HUES64 (cell line): Measurements from ENCODE around the gene WRAP53.
A peak's percentile ranks its signal among the peaks of the same experiment; 100 is the strongest.

Experiments used
- H3K27ac ChIP-seq: 2 replicates; pipeline ENCODE4 v1.7.0; 2013; ENCODE audit warnings: low read depth, low read length, inconsistent platforms
- H3K27me3 ChIP-seq: 2 replicates; pipeline ENCODE4 v1.6.1; 2013; ENCODE audit warnings: mild to moderate bottlenecking, low read length; ENCODE audit not compliant: insufficient read depth
- H3K36me3 ChIP-seq: 2 replicates; pipeline ENCODE4 v1.6.1; 2013; ENCODE audit warnings: mild to moderate bottlenecking, low read length; ENCODE audit not compliant: insufficient read depth
- H3K4me1 ChIP-seq: 2 replicates; pipeline ENCODE4 v1.6.1; 2013; ENCODE audit warnings: mild to moderate bottlenecking, low read length, moderate library complexity; ENCODE audit not compliant: insufficient read depth
- H3K4me3 ChIP-seq: 2 replicates; pipeline ENCODE4 v1.5.1; 2013; ENCODE audit warnings: mild to moderate bottlenecking, low read length, moderate library complexity
- H3K9ac ChIP-seq: 2 replicates; pipeline ENCODE4 v1.6.1; 2013; ENCODE audit warnings: mild to moderate bottlenecking, low read depth, low read length
- H3K9me3 ChIP-seq: 2 replicates; pipeline ENCODE4 v1.6.1; 2013; ENCODE audit warnings: low read depth, low read length; ENCODE audit not compliant: insufficient read depth
- WGBS: fragments of 150-250, 120-280 bp; methylation state at CpG from one replicate; pipeline ENCODE4 v1.1.7; 2013; ENCODE audit warnings: missing lambda C conversion rate; 5-methylcytosine and 5-hydroxymethylcytosine counted together

The WRAP53 gene

DNA sequence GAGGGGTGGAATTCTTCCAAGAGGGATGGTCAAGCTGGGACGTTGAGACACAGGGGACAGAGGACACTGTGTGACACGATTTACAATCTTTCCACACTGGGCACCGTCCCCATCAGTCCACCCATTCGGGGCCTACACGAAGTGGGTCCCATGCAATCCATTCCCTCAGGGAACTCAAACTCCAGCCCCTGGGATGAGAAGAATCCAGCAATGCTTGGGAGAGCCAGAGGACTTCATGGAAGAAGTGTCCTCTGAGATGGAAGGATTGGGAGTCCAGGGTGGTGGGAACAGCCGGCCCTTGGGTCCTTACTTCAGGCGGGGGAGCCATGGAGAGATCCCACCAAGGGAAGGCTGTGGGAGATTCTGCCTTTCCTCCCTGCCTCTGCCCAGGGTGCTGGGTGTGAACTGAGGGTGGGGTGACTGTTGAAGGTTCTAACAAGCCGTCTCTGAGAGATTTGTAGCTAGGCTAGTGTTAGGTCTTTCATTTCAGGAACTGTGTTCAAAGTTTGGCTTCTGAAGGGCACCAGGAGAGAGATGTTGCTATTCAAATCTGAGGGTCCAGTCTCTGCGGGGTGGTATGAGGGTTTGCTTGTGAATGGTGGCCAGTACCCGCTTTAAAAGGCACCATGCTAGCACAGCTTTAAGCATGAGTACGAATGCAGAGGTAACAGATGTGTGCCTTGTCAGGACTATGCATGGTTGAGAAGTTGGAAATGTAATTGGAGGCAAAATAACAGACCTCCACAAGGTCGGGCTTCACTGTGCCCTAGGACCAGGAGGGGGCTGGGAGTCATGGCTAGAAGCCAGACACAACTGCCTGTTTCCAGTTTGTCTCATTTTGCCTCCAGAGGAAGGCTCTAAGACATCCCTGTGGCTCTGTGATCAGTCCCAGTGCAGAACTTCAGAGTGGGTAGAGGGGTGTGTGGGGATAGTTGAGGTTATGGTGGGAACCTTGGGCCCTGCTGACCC, 35.6 kb upstream of the WRAP53 start:
- WGBS = 79% methylated on average over 12 of the region's 12 CpGs
- H3K9me3 ChIP-seq = no peaks in the 10 kb centered on the region
- no peak overlapping the region for H3K9ac ChIP-seq
- H3K27me3 ChIP-seq = peaks cover 37% of the 10 kb centered on the region
- peaks cover 12% of the 10 kb centered on the region; the same call in 1 of the 2 replicates for H3K36me3 ChIP-seq
- peaks cover 16% of the 10 kb centered on the region for H3K4me1 ChIP-seq
- peak overlapping the region; percentile 66; the same call in 1 of the 2 replicates for H3K4me3 ChIP-seq
- H3K27ac ChIP-seq = no peak overlapping the region

- Histone ChIP-seq H3K36me3 (peaks cover 12% of the 10 kb centered on the region; the same call in 1 of the 2 replicates), H3K9me3 (no peaks in the 10 kb centered on the region), H3K9ac (no peak overlapping the region), H3K27me3 (peaks cover 28% of the 10 kb centered on the region), H3K27ac (no peak overlapping the region), H3K4me3 (no peak overlapping the region), H3K4me1 (peaks cover 21% of the 10 kb centered on the region)
- WGBS = 89% methylated on average over 15 of the region's 16 CpGs
Observed at GRCh38 chr17:7654832-7655540, 33.3 kb upstream of the WRAP53 start.

DNA sequence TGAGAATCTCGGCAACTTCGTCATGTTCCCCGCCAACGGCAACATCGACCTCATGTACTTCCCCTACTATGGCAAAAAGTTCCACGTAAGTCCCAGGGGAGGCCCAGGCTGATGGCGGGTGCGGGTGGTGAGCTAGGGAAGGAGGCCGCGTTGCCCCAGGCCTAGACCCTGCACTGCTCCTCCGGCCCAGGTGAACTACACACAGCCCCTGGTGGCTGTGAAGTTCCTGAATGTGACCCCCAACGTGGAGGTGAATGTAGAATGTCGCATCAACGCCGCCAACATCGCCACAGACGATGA, 32.8 kb upstream of the WRAP53 start:
- Histone ChIP-seq H3K9me3 (no peaks in the 10 kb centered on the region), H3K9ac (no peak overlapping the region), H3K36me3 (peaks cover 12% of the 10 kb centered on the region; the same call in 1 of the 2 replicates), H3K27ac (no peak overlapping the region), H3K4me1 (peaks cover 21% of the 10 kb centered on the region), H3K27me3 (peaks cover 24% of the 10 kb centered on the region), H3K4me3 (no peak overlapping the region)
- 94% methylated on average over 17 of the region's 17 CpGs for WGBS

GRCh38 chr17:7656958-7657609, 31.2 kb upstream of the WRAP53 start:
- peak overlapping the region; percentile 36; the same call in 1 of the 2 replicates for H3K9ac ChIP-seq
- no peaks in the 10 kb centered on the region for H3K9me3 ChIP-seq
- peaks cover 11% of the 10 kb centered on the region; the same call in 1 of the 2 replicates for H3K27me3 ChIP-seq
- H3K27ac ChIP-seq = peak overlapping the region; percentile 52; the same call in 1 of the 2 replicates
- peak overlapping the region; percentile 31 for H3K4me3 ChIP-seq
- peaks cover 12% of the 10 kb centered on the region; the same call in 1 of the 2 replicates for H3K36me3 ChIP-seq
- H3K4me1 ChIP-seq = peaks cover 21% of the 10 kb centered on the region
- 5% methylated on average over 10 of the region's 10 CpGs for WGBS

- 84% methylated on average over 10 of the region's 10 CpGs for WGBS
- Histone ChIP-seq H3K27me3 (no peaks in the 10 kb centered on the region), H3K4me3 (no peak overlapping the region), H3K27ac (no peak overlapping the region; the same call in 1 of the 2 replicates), H3K9me3 (no peaks in the 10 kb centered on the region), H3K4me1 (no peaks in the 10 kb centered on the region), H3K36me3 (peaks cover 56% of the 10 kb centered on the region), H3K9ac (no peak overlapping the region)
Observed at GRCh38 chr17:7667656-7668406, 20.4 kb upstream of the WRAP53 start.

- no peak overlapping the region for H3K9ac ChIP-seq
- H3K27me3 ChIP-seq = no peaks in the 10 kb centered on the region
- no peak overlapping the region for H3K27ac ChIP-seq
- H3K4me1 ChIP-seq = no peaks in the 10 kb centered on the region
- peaks cover 4% of the 10 kb centered on the region; the same call in 1 of the 2 replicates for H3K9me3 ChIP-seq
- peaks cover 62% of the 10 kb centered on the region for H3K36me3 ChIP-seq
- H3K4me3 ChIP-seq = no peak overlapping the region
- 89% methylated on average over 7 of the region's 7 CpGs for WGBS
Observed at GRCh38 chr17:7668482-7668881, 19.8 kb upstream of the WRAP53 start.

DNA sequence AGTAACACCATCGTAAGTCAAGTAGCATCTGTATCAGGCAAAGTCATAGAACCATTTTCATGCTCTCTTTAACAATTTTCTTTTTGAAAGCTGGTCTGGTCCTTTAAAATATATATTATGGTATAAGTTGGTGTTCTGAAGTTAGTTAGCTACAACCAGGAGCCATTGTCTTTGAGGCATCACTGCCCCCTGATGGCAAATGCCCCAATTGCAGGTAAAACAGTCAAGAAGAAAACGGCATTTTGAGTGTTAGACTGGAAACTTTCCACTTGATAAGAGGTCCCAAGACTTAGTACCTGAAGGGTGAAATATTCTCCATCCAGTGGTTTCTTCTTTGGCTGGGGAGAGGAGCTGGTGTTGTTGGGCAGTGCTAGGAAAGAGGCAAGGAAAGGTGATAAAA, 15.0 kb upstream of the WRAP53 start:
- Histone ChIP-seq H3K36me3 (peaks cover 69% of the 10 kb centered on the region), H3K9ac (no peak overlapping the region), H3K9me3 (peaks cover 8% of the 10 kb centered on the region; the same call in 1 of the 2 replicates), H3K27ac (no peak overlapping the region), H3K4me3 (no peak overlapping the region), H3K4me1 (peaks cover 14% of the 10 kb centered on the region), H3K27me3 (no peaks in the 10 kb centered on the region)
- WGBS = 82% methylated on average over 2 of the region's 2 CpGs

GRCh38 chr17:7674934-7675333, 13.3 kb upstream of the WRAP53 start:
- 89% methylated on average over 14 of the region's 14 CpGs for WGBS

GRCh38 chr17:7676533-7676932, 11.7 kb upstream of the WRAP53 start:
- Histone ChIP-seq H3K36me3 (peaks cover 41% of the 10 kb centered on the region), H3K9ac (peak overlapping the region; percentile 50), H3K4me3 (peak overlapping the region; percentile 15; the same call in 1 of the 2 replicates), H3K4me1 (peaks cover 14% of the 10 kb centered on the region), H3K27ac (peak overlapping the region; percentile 61), H3K9me3 (peaks cover 8% of the 10 kb centered on the region; the same call in 1 of the 2 replicates), H3K27me3 (no peaks in the 10 kb centered on the region)
- WGBS = 47% methylated on average over 5 of the region's 5 CpGs

More at GRCh38 chr17:7674934-7675333, 13.3 kb upstream of the WRAP53 start:
- Histone ChIP-seq H3K36me3 (peaks cover 56% of the 10 kb centered on the region), H3K27me3 (no peaks in the 10 kb centered on the region), H3K4me3 (no peak overlapping the region), H3K9ac (no peak overlapping the region), H3K4me1 (peaks cover 14% of the 10 kb centered on the region), H3K9me3 (peaks cover 8% of the 10 kb centered on the region; the same call in 1 of the 2 replicates), H3K27ac (no peak overlapping the region)

GRCh38 chr17:7677388-7678067, 10.7 kb upstream of the WRAP53 start:
- H3K4me3 ChIP-seq = peak overlapping the region; percentile 15; the same call in 1 of the 2 replicates
- peak overlapping the region; percentile 66; the same call in 1 of the 2 replicates for H3K27ac ChIP-seq
- WGBS = 20% methylated on average over 10 of the region's 10 CpGs
- peaks cover 8% of the 10 kb centered on the region; the same call in 1 of the 2 replicates for H3K9me3 ChIP-seq
- no peaks in the 10 kb centered on the region for H3K27me3 ChIP-seq
- no peak overlapping the region for H3K9ac ChIP-seq
- peaks cover 36% of the 10 kb centered on the region for H3K36me3 ChIP-seq
- H3K4me1 ChIP-seq = peaks cover 14% of the 10 kb centered on the region
